Stimulated activated CD8-positive, alpha-beta memory T cell treated with anti-CD3 and anti-CD28 coated beads, Interleukin-12 subunit alpha, Interleukin-12 subunit beta, amount 100 ng/mL, for 4 hours (primary cell): ENCODE measurements around the gene PRRT1B.
"Not testable (repeated sequence)": the region's sequence is repeated elsewhere in the genome, so short reads cannot be mapped to it uniquely, and the experiment has no call there.

Experiments
- DNase-seq: peaks from one replicate; pipeline ENCODE4 v3.0.0-alpha.2; 2020; ENCODE audit warnings: low read depth

Gene PRRT1B

DNA sequence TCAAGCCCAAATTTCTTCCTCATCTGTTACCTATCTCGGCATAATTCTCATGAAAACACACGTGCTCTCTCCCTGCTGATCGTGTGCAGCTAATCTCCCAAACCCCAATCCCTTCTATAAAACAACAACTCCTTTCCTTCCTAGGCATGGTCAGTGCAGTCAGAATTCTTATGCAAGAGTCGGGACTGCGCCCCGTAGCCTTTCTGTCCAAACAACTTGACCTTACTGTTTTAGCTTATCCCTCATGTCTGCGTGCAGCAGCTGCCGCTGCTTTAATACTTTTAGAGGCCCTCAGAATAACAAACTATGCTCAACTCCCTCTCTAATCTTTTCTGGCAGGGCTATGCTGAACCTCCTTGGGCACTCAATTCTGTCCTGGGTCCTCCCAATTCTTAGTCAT lies 5.1 kb downstream of the PRRT1B start:
- not testable (repeated sequence) for DNase-seq

DNA sequence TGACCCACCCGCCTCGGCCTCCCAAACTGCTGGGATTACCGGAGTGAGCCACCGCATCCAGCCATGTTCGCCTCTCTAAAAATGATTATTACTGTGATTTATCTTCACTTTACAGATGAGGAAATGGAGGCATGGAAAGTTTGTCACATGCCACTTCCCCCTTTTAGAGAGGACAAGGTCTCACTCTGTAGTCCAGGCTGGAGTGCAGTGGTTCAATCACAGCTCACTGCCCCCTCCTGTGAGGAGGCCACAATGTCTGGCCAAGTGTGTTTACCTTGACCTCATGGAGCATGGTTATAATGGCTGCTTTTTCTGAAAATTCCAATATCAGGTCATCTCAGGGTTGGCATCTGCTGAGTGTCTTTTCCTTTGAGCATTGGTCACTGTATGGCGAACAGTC lies 6.7 kb downstream of the PRRT1B start:
- DNase-seq: no peak

DNA sequence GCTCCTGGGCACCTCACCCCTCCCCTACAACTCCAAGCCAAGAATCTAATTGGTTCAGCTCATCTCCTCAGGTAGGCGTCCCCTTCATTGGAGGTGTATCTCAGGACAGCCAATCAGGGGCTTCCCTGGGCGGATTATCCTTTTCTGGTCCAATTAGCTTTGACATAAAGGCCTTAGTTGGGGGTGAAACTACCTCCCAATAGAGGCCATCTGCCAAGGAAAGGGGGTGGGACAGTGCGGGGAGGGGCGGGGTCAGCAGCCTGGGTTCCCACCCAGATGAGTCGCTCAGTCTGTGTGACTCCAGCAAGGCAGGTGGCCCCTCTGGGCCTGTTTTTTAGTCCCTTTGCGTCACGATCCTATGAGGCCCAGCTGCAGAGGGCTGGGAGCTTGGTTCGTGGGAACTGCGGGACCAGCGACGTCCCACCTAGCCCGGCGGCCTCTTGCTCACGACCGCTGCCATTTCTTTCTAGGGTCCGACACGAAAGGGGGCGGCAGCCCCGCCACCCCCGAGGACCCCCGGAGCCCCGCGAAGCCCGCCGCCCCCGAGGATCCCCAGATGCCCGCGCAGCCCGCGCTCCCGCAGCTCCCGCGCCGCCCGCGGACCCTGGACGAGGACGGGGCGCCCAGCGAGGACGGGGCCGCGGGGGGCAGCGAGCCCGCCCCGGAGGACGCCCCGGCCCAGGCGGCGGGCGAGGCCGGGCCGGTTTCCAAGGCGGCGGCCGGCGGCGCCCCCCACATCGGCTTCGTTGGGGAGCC lies 8.9 kb downstream of the PRRT1B start:
- no peak for DNase-seq

DNA sequence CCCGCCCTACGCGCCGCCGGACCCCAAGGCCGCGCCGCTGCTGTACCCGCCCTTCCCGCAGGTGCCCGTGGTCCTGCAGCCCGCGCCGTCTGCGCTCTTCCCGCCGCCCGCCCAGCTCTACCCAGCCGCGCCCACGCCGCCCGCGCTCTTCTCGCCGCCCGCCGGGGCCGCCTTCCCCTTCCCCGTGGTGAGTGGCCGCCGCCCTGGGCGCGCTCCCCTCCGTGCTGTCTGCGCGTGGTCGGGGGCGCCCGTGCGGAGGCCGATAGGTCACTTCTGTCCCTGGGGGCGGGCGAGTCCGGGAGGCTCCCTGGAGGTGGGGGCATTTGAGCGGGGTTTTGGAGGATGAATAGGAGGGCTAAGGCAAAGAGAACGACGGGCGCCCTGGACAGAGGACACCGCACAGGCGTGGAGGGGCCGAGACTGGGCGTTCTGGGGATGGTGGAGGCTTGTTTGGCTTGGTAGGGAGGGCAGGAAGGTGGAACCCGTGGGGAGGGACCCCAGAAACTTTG lies 9.6 kb downstream of the PRRT1B start:
- DNase-seq: no peak

DNA sequence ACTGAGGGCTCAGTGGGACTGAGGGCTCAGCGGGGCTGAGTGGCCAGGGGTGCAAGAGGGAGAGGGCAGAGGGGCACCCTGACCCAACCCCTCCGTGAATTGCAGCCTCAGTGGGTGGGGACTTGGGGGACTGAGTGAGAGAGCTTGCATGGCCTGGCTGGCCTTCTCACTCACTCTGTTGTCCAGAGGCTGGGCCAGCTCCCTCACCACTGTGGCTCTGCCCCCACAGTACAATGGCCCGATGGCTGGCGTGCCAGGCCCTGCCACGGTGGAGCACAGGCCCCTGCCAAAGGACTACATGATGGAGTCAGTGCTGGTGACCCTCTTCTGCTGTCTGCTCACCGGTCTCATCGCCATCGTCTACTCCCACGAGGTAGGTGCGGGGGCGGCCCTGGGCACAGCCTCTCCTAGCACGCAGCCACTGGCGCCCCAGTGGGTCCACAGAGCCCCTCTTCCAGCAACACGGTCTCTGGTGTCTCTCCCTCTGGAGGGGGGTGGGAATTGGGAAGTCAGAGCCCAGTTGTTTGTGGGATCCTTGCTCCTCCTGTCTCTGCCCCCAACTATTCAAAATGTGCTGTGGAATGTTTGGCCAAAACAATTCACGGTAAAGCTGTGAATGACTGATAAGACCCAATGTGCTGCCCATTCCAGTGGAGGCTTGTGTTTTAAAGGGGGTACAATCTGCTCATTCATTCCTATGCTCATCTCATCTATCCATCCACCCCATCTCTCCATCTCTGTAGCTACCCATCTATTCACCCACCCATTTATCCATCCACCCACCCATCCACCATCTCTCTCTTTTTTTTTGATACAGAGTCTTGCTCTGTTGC lies 10.7 kb downstream of the PRRT1B start:
- no peak for DNase-seq

DNA sequence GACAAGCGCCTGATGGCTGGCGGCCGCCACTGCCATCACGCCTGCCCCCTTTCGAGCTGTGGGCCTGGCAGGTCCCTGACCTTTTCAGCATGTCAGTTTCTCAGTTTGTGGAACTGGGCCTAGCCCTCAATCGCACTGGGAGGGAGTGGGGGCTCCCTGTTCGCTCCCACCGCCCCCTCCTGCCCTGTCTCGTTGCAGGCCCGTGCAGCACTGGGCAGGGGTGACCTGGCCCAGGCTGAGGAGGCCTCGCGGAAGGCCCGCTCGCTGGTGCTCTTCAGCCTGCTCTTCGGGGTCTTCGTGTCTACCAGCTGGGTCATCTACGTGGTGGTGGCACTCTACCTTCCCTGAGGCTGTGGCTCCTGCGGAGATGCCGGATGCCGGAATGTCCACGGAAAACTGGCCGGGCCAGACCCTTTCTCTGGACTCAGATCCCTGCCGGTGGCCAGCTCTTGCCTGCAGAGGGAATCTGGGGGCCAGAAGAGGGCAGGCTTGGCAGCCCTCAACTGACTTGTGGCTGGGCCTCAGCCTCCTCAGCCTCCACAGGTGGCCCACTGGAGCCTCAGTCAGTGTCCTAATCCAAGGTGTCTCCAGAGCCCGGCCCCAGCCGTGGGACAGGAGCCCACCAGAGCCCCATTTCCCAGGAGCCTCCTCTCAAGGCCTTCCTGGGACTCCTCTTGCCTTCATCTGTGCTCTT lies 12.7 kb downstream of the PRRT1B start:
- no peak for DNase-seq

DNA sequence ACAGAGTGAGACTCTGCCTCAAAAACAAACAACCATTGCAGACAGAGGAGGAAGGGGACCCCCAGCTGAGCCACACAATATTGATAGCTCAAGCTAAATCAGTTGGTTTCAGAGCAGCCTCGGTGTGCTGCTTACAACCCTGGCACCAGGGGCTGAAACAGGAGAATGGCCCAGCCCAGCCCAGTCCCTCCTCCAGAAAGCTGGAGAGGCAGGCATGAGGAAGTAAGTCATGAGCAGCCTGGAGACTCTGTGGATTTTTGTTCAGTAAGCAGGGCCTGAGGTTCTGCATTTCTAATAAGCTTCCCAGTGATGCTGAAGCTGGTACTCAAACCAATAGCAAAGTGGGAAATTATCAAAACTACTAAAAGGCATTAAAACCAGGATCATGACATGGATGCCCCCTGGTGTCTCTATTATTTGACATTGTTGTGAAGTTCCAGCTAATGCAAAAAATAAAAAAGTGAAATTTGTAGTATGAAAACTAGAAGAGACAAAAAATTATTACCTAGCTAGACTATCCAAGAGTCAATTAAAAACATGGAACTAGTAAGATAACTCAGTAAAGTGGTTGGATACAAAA lies 14.2 kb downstream of the PRRT1B start:
- DNase-seq: no peak

DNA sequence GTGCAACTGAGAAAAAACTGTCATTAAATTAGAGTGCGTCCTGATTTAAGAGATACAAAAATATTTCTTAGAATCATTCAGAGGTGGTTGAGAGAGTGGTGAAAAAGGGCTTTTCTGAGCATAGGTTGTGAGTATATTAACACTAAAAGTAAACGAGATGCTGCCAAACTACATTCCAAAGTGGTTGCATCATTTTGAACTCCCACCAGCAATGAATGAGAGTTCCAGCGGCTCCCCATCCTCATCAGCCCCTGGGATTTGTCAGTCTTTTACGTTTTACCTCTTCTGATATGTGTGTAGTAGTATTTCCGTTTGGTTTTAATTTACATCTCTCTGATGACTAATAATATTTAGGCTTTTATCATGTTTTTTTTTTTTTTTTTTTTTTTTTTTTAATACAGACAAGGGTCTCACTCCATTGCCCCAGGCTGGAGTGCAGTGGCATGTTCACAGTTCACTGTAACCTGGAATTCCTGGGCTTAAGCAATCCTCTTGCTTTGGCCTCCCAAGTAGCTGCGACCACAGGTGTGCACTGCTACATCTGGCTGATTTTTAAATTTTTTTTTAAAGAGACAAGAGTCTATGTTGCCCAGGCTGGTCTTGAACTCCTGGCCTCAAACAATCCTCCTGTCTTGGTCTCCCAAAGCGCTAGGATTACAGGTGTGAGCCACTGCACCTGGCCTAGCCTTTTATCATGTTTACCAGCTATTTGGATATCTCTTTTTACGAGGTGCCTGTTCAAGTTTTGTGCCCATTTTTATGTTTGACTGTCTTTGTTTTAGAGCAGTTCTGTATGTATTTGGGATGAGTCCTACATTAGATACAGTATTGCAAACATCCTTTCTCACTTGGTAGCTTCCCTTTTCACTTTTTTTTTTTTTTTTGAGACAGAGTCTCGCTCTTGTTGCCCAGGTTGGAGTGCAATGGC lies 17.0 kb downstream of the PRRT1B start:
- DNase-seq: no peak

DNA sequence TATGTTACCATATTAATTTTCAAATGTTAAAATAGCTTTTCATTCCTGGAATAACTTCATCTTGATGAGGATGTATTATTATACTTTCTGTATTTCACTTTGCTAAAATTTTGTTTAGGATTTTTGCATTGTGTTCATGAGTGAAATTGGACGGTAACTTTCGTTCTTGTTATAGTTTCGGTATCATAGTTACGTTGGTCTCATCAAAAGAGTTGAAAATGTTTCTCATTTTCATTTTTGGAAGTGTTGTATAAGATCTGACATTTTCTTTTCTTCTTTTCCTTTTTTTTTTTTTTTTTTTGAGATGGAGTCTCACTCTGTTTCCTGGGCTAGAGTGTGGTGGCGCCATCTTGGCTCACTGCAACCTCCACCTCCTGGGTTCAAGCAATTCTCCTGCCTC lies 20.0 kb downstream of the PRRT1B start:
- no peak for DNase-seq

DNA sequence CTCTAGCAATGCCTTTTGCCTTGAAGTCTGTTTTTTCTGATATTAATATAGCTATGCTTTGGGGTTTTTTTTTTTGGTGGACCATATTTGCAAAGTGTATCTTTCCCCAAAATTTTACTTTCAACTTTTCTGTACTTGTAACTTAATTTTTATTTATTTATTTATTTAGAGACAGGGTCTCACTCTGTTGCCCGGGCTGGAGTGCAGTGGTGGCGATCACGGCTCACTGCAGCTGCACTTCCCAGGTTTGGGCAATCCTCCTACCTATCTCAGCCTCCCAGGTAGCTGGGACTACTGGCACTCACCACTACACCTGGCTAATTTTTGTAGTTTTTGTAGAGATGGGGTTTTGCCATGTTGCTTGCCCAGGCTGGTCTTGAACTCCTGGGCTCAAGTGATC lies 20.8 kb downstream of the PRRT1B start:
- DNase-seq: no peak

DNA sequence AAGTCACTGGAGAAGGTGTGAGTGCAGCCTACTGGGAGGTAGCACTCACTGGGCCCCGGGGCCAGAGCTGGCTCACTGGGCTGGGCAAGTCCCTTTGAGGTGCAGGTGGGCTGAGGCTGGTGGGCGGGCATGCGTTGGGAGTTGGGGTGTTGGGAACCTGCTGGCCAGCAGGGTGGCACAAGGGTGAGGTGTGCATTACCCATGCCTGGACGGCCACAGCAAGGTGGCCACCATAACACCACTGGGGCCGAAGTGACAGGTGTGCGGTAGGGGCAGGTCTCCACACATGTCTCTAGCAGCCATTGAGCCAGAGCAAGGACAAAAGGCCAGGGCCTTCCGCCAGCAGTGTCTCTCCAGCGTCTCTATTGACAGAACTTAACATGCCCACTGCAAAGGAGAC lies 22.6 kb downstream of the PRRT1B start:
- DNase-seq: no peak

DNA sequence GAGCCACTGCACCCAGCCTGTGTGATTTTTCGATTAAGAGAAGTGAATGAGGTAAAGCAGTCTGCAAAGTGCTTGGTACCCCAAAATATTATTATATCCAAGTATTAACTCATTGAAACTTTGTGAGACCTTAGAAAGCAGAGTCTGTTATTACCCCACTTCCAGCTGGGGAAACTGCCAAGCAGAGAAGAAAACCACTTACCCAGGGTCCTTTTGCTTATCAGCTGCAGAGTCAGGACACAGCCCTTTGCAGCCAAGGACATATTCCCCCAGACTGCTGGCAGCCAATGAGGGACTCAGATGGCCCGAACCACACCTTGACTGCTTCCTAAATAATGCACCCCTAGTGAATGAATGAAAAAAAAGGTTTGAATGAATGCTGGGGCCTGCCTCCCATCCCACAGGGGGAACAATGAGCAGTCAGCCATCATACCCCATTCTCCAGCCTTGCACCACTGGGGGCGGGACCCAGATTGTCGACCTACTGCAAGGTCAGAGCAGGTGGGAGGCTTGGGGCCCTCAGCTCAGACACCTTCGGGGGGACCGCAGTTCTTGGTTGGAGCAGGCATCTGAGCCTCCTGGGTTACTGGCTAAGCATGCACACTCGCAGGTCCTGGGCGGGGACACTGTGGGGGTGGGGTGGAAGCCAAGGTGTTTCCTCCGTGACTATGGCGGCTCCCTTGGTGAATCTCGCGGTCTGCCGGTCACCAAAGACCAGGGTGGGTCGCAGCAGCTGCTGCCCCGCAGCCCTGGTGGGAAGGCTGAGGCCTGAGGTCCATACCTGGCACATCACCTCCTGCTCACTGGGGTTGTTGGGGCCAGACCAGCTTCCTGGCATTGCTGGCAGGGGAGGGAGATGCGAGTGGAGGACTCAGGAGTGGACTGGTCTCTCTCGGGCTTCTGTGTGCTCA lies 29.7 kb downstream of the PRRT1B start:
- DNase-seq: no peak

DNA sequence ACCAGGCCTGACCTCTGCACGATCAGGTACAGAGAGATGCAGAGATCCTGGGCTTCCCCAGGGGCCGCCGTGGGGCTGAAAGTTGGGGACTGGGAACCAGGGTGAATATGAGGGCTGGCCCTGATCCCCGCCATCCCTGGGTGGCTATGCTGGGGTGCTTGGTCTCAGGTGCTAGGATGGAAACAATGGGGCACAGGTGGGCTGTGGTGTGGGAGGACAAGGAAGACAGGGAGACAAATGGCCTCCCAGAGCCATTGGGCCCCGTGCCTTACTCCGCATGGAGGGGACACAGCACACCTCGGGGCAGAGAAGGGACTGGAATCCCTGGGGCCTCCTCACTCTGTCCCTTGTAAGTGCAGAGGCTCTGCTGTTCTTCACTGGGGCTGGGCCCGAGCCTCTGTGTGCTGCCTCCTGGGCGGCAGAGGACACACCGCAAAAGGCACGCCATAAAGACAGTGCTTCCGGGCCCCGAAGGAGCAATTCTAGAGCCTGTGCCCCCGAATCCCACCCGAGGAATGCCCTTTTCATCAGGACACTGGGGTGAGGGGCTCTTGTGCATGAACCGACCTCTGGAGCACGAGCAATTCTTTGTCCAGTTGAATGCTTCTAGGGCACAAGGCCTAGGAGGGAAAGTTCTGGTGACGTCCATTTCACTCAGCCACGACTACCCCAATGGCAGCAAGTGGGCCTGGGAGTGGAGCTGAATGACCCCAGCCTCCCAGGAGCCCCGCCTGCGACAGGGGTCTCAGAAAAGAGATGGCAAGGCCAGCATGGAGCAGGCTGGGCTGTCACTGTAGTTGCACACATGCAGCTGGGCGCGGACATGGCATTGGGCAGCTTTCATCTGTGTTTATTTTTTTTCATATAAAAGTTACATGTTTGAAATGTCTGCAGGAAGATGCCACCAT lies 30.9 kb downstream of the PRRT1B start:
- DNase-seq: no peak

DNA sequence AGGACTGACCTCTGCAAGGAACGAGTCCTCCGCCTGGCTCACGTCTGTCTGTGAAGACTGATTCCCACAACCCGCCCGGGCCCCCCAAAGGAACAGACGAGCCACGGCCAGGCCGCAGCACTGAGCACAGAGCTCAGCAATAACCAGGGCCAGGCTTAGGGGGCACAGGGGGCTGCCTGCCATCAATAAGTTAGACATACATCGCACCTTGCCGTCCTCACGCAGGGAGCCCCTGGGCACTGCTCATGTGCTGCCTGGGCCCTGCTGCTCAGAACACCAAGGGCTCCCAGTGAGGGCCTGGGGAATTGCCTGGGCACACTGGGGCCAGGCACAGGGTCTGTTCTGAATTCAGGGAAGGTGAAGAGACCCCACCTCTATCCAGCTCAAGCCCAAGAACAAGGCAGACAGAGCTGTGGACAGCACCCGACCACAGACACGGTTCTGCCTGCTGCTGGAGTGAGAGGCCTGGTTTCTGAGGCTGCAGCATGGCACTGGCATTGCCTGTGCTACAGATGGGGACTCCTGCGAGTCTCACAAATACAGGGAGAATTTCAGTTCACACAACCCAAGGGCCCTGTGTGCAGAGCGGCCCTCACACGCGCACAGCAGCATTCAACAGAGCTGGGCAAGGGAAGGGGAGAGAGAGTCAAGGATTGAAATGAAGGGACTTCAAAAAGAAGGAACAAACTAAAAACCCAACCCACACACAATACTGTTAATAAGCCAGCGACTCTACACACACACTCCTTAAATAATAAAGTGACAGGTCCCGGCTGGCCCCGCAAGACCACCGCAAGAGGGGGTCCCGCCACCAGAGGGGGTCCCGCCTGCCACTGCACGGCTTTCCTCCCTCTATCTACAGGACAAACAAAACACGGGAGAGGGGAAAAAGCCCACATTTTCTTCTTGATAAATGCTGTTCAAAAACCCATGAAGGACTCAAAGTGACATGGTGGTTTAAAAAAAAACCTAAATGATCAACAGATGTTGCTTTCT lies 32.0 kb downstream of the PRRT1B start:
- DNase-seq: no peak

DNA sequence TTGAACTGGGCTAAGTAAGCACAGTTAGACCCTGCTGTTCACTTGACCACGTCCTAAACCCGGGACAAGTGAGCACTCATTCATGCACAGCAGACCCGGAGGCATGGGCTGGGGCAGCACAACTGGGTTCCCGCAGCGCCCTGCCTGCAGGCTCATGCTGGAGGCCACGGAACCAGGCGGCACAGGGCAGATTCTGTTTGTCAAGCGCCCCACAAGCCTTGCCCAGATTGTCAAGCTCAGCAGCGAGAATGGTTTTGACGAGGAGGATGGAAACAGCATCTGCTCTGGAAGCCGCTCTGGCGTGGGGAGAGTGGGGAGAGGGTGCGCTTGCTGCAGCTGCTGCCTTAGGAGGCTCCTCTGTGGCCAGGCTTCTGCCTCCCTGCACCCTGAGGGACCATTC lies 32.7 kb downstream of the PRRT1B start:
- DNase-seq: no peak

DNA sequence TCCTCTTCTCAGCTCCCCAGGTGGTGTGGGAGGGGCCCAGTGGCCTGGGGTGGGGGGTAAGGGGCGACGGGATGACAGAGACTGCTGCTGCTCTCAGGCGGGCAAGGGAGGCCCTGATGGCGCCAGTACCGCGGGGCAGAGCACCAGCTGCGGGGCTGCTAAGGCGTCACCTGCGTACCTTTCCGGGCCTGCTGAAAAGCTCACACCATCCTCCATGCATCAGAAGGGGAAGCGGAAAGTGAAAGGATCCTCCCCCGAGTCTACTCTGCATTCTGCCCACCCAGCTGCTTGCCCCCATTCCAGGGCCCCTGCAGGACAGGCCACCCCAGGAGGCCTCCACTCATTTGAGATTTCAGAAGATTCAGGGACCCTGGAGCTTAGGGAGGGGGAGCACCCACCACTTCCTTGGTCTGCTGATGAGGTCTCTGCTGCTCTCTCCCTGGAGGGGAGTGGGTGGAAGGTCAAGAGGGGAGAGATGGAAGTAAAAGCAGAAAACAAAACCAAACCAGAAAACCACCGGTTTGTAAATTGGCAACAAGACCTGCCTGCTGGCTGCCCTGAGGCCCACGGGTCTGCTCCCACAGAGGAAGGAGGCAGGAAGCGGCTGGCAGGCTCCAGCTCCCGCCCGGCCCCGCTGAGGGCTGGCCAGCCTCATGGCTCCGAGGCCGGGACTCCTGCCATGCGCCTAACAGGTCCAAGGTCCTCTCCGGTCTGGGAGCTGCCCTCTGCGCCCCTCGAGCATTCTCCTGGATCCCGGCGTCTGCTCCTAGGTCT lies 33.6 kb downstream of the PRRT1B start:
- DNase-seq: peak; percentile 14

DNA sequence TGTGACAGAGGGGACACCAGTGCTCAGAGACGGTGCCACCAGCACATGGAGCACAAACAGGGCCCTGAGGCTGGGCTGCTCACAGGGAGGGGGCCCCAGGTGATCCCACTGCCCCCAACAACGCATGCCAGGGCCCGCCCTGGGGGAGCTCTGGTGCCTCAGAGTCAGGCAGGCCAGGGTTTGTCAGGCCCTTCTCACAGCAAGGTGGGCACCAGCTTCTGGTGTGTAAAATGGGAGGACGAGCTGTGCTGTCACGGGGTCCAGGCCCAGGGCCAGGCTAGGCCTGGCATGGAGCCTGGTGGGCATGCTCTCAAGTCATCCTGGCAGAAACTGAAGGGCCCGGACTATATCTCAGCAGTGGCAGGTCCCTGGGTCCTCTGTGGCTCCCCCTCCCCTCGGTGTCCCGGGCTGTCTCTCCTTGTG lies 34.5 kb downstream of the PRRT1B start:
- no peak for DNase-seq
